GM21576 (cell line): ENCODE data around the gene PRR7.
A peak's percentile ranks its signal among the peaks of the same experiment; 100 is the strongest.

ENCODE experiments used
- ATAC-seq: cut with Tn5 transposase; IDR thresholded peaks from one replicate; pipeline ENCODE4 v1.9.1; 2021; ENCODE audit warnings: mild to moderate bottlenecking, moderate library complexity; ENCODE audit not compliant: unreplicated experiment

The PRR7 gene

GRCh38 chr5:177449140-177450061 is 2.8 kb downstream of the PRR7 start:
- no peak for ATAC-seq

- ATAC-seq, result no peak
Observed at GRCh38 chr5:177450667-177451424, 4.2 kb downstream of the PRR7 start.

- ATAC-seq, result no peak
Observed at GRCh38 chr5:177452688-177453638, 6.3 kb downstream of the PRR7 start.

GRCh38 chr5:177453852-177454396 is 7.3 kb downstream of the PRR7 start:
- peak; percentile 3 for ATAC-seq

- ATAC-seq, result peak; percentile 44
Observed at GRCh38 chr5:177454397-177455035, 7.9 kb downstream of the PRR7 start.

- ATAC-seq, result peak; percentile 44
Observed at GRCh38 chr5:177455036-177455660, 8.5 kb downstream of the PRR7 start.

GRCh38 chr5:177455661-177456590 is 9.3 kb downstream of the PRR7 start:
- ATAC-seq, result peak; percentile 8

GRCh38 chr5:177456591-177456964 is 10.0 kb downstream of the PRR7 start:
- ATAC-seq, result no peak

- ATAC-seq, result peak; percentile 28
Observed at GRCh38 chr5:177456976-177457851, 10.6 kb downstream of the PRR7 start.

GRCh38 chr5:177457852-177458681 is 11.5 kb downstream of the PRR7 start:
- no peak for ATAC-seq

- ATAC-seq, result no peak
Observed at GRCh38 chr5:177458912-177459350, 12.3 kb downstream of the PRR7 start.

GRCh38 chr5:177459357-177459756 is 12.7 kb downstream of the PRR7 start:
- no peak for ATAC-seq

- no peak for ATAC-seq
Observed at GRCh38 chr5:177459819-177460628, 13.4 kb downstream of the PRR7 start.

GRCh38 chr5:177462021-177462670 is 15.5 kb downstream of the PRR7 start:
- ATAC-seq, result no peak

- ATAC-seq, result no peak
Observed at GRCh38 chr5:177465044-177465443, 18.4 kb downstream of the PRR7 start.
